Smooth muscle cell (in vitro differentiated cells): ENCODE data around the gene EPN2. TPM values are rescaled to one million over a fixed set of nuclear protein-coding genes. Genes with fewer than 3 reads are reported as not detected.
A peak's percentile ranks its signal among the peaks of the same experiment; 100 is the strongest.

ENCODE experiments used
- DNase-seq: peaks from one replicate; lab custom pipeline; 2025; ENCODE audit not compliant: unreplicated experiment; lab: John Stamatoyannopoulos, UW
- H2AFZ ChIP-seq: fragments of 200-600 bp; sonication (generic); 2 replicates; pipeline ENCODE4 v1.6.0; 2016; ENCODE audit warnings: antibody characterized with exemption, low read depth, mild to moderate bottlenecking
- H3F3A ChIP-seq: fragments of 200-600 bp; sonication (generic); 2 replicates; pipeline ENCODE4 v1.6.0; 2017; ENCODE audit warnings: antibody characterized with exemption, low read depth
- H3K27ac ChIP-seq: fragments of 200-600 bp; sonication (generic); 2 replicates; pipeline ENCODE4 v1.5.1; 2016; ENCODE audit warnings: low read depth, mild to moderate bottlenecking
- H3K27me3 ChIP-seq: fragments of 200-600 bp; sonication (generic); 2 replicates; pipeline ENCODE4 v1.6.1; 2016; ENCODE audit warnings: low read depth, mild to moderate bottlenecking
- H3K36me3 ChIP-seq: fragments of 200-600 bp; sonication (generic); 2 replicates; pipeline ENCODE4 v1.5.1; 2016; ENCODE audit warnings: low read depth
- H3K4me1 ChIP-seq: fragments of 200-600 bp; sonication (generic); 2 replicates; pipeline ENCODE4 v1.5.1; 2016; ENCODE audit warnings: low read depth
- H3K4me2 ChIP-seq: fragments of 200-600 bp; sonication (generic); 2 replicates; pipeline ENCODE4 v1.6.0; 2016; ENCODE audit warnings: mild to moderate bottlenecking
- H3K4me3 ChIP-seq: fragments of 200-600 bp; sonication (generic); 2 replicates; pipeline ENCODE4 v1.5.1; 2016; ENCODE audit warnings: mild to moderate bottlenecking
- H3K79me2 ChIP-seq: fragments of 200-600 bp; sonication (generic); 2 replicates; pipeline ENCODE4 v1.6.0; 2016; ENCODE audit warnings: low read depth, mild to moderate bottlenecking
- H3K9ac ChIP-seq: fragments of 200-600 bp; sonication (generic); 2 replicates; pipeline ENCODE4 v1.6.0; 2016; ENCODE audit warnings: low read depth
- H3K9me3 ChIP-seq: fragments of 200-600 bp; sonication (generic); replicated peaks from 2 replicates; pipeline ENCODE4 v1.5.1; 2016; ENCODE audit warnings: low read depth
- H4K20me1 ChIP-seq: fragments of 200-600 bp; sonication (generic); 2 replicates; pipeline ENCODE4 v1.6.0; 2016; ENCODE audit warnings: low read depth
- CTCF ChIP-seq: fragments of 200-600 bp; sonication (generic); IDR thresholded peaks from 2 replicates; pipeline ENCODE4 v1.5.1; 2017; ENCODE audit warnings: borderline replicate concordance, mild to moderate bottlenecking, antibody characterized with exemption; ENCODE audit not compliant: insufficient read depth, poor library complexity, severe bottlenecking
- WGBS: methylation state at CpG from one replicate; pipeline ENCODE4 v1.1.7; 2016; ENCODE audit warnings: low lambda C conversion rate; 5-methylcytosine and 5-hydroxymethylcytosine counted together
- polyA plus RNA-seq: library from polyadenylated mRNA; unstranded; fragments of >200 nt; fragmentation: Nextera tagmentation; extraction: Ambion mirVana; gene quantifications from 2 replicates; pipeline ENCODE4 v1.2.1, GENCODE V29; 2016
- total RNA-seq: library from RNA; depleted of rRNA; stranded (reverse); fragments of >200 nt; gene quantifications from 2 replicates; pipeline ENCODE4 v1.2.3, GENCODE V29; 2014

EPN2 gene
- total and polyA plus RNA-seq, 2 experiments from 2014 or later: 27.6 to 46.7 TPM

- Histone ChIP-seq H3K4me2 (peak overlapping the region; percentile 73), H3K27me3 (no peaks in the 10 kb centered on the region), H3K36me3 (no peaks in the 10 kb centered on the region), H3K4me1 (peaks cover 13% of the 10 kb centered on the region), H3K9ac (peak overlapping the region; percentile 7), H3F3A (peaks cover 17% of the 10 kb centered on the region), H3K27ac (peak overlapping the region; percentile 90), H3K79me2 (peaks cover 84% of the 10 kb centered on the region), H3K9me3 (no peaks in the 10 kb centered on the region), H3K4me3 (no peak overlapping the region), H4K20me1 (peaks cover 99% of the 10 kb centered on the region), H2AFZ (no peak overlapping the region)
- 81% methylated on average over 7 of the region's 7 CpGs for WGBS
- no peak for TF ChIP-seq CTCF
- no peak for DNase-seq
Observed at GRCh38 chr17:19249681-19250080, 12.5 kb downstream of the EPN2 start.

GRCh38 chr17:19250421-19251173, 13.4 kb downstream of the EPN2 start:
- no peak overlapping the region for H3K4me2 ChIP-seq
- no peak for DNase-seq
- H3K9ac ChIP-seq: no peak overlapping the region
- no peaks in the 10 kb centered on the region for H3K27me3 ChIP-seq
- H3K79me2 ChIP-seq: peaks cover 84% of the 10 kb centered on the region
- H3K4me3 ChIP-seq: no peak overlapping the region
- H3F3A ChIP-seq: peaks cover 17% of the 10 kb centered on the region
- H2AFZ ChIP-seq: no peak overlapping the region
- no peaks in the 10 kb centered on the region for H3K36me3 ChIP-seq
- peaks cover 13% of the 10 kb centered on the region for H3K4me1 ChIP-seq
- H3K9me3 ChIP-seq: no peaks in the 10 kb centered on the region
- H4K20me1 ChIP-seq: peaks cover 99% of the 10 kb centered on the region
- 98% methylated on average over 4 of the region's 4 CpGs for WGBS
- H3K27ac ChIP-seq: no peak overlapping the region
- no peak for TF ChIP-seq CTCF

GRCh38 chr17:19253112-19253511, 15.9 kb downstream of the EPN2 start:
- Histone ChIP-seq H3K27me3 (no peaks in the 10 kb centered on the region), H2AFZ (no peak overlapping the region), H3K9ac (no peak overlapping the region), H3K9me3 (no peaks in the 10 kb centered on the region), H3K4me2 (no peak overlapping the region), H3F3A (peaks cover 7% of the 10 kb centered on the region), H3K4me3 (no peak overlapping the region), H3K27ac (no peak overlapping the region), H3K4me1 (peaks cover 8% of the 10 kb centered on the region), H3K36me3 (no peaks in the 10 kb centered on the region), H3K79me2 (peaks cover 89% of the 10 kb centered on the region), H4K20me1 (peaks cover 100% of the 10 kb centered on the region)
- WGBS: 100% methylated on average over 1 of the region's 1 CpG
- TF ChIP-seq CTCF: no peak
- DNase-seq: no peak

GRCh38 chr17:19254651-19255050, 17.5 kb downstream of the EPN2 start:
- H3K4me3 ChIP-seq: no peak overlapping the region
- peaks cover 100% of the 10 kb centered on the region for H4K20me1 ChIP-seq
- no peak overlapping the region for H3K9ac ChIP-seq
- H3K36me3 ChIP-seq: no peaks in the 10 kb centered on the region
- H3K4me2 ChIP-seq: no peak overlapping the region
- no peak overlapping the region for H3K27ac ChIP-seq
- no peaks in the 10 kb centered on the region for H3F3A ChIP-seq
- DNase-seq: no peak
- H3K79me2 ChIP-seq: peaks cover 99% of the 10 kb centered on the region
- WGBS: 90% methylated on average over 2 of the region's 2 CpGs
- H3K4me1 ChIP-seq: no peaks in the 10 kb centered on the region
- H3K27me3 ChIP-seq: no peaks in the 10 kb centered on the region
- no peak for TF ChIP-seq CTCF
- H2AFZ ChIP-seq: no peak overlapping the region
- H3K9me3 ChIP-seq: no peaks in the 10 kb centered on the region
